NCI-H69 (cell line): ENCODE data around the gene RTP5.

Experiments
- DNase-seq: peaks from one replicate; lab custom pipeline; 2025; lab: John Stamatoyannopoulos, UW

Gene RTP5

GRCh38 chr2:241857572-241858121 is 11.9 kb upstream of the RTP5 start:
- no peak for DNase-seq

- peak; percentile 7 for DNase-seq
Measured at GRCh38 chr2:241858206-241859016, 11.1 kb upstream of the RTP5 start, which contains the start of gene PDCD1. PDCD1 (minus strand) TSS chr2:241858894; CDS start chr2:241858838, 56 bp downstream.

- DNase-seq: no peak
Measured at GRCh38 chr2:241859017-241859435, 10.5 kb upstream of the RTP5 start.

GRCh38 chr2:241859436-241860183 is 9.9 kb upstream of the RTP5 start:
- DNase-seq: no peak

GRCh38 chr2:241860184-241861078 is 9.1 kb upstream of the RTP5 start:
- no peak for DNase-seq

GRCh38 chr2:241861264-241861663 is 8.3 kb upstream of the RTP5 start:
- DNase-seq: no peak

- no peak for DNase-seq
Measured at GRCh38 chr2:241862093-241862492, 7.4 kb upstream of the RTP5 start.

- no peak for DNase-seq
Measured at GRCh38 chr2:241862775-241863535, 6.6 kb upstream of the RTP5 start.

GRCh38 chr2:241863536-241863954 is 6.0 kb upstream of the RTP5 start:
- DNase-seq: no peak

GRCh38 chr2:241864168-241864849 is 5.2 kb upstream of the RTP5 start:
- no peak for DNase-seq

GRCh38 chr2:241864850-241865213 is 4.7 kb upstream of the RTP5 start:
- no peak for DNase-seq

GRCh38 chr2:241865416-241865956 is 4.0 kb upstream of the RTP5 start:
- no peak for DNase-seq

- DNase-seq: no peak
Measured at GRCh38 chr2:241865957-241866789, 3.4 kb upstream of the RTP5 start.

- DNase-seq: no peak
Measured at GRCh38 chr2:241866790-241867645, 2.5 kb upstream of the RTP5 start.

- DNase-seq: peak; percentile 4
Measured at GRCh38 chr2:241867776-241868420, 1.6 kb upstream of the RTP5 start.

- peak; percentile 19 for DNase-seq
Measured at GRCh38 chr2:241868661-241869081, 858 bp upstream of the RTP5 start.

GRCh38 chr2:241870081-241870541 is 582 bp downstream of the RTP5 start:
- peak; percentile 67 for DNase-seq
